ENCODE measurements around the gene TMEM123. TPM values are rescaled to one million over a fixed set of nuclear protein-coding genes. Genes with fewer than 3 reads are reported as not detected.

Gene TMEM123
- total and polyA plus RNA-seq, 2 donors (not counting 3 experiments of a cell fraction or from before 2014, with no cell fraction given): 201 to 257 TPM

DNA sequence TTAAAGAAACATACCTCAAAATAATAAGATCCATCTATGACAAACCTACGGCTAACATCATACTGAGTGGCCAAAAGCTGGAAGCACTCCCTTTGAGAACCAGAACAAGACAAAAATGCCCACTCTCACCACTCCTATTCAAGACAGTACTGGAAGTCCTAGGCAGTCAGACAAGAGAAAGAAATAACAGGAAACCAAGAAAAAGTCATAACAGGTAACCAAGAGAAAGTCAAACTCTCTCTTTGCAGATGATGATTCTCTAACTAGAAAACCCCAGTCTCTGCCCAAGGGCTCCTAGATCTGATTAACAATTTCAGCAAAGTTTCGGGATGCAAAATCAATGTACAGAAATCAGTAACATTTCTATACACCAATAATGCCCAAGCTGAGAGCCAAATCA is 35.6 kb downstream of the TMEM123 start:
- intact Hi-C loops (cut with micrococcal nuclease) (no loop called here), dilution Hi-C loops (cut with MboI; ENCODE audit: extremely low pct_ligation_motif_present, low sequenced_read_pairs) (no loop called here)
- Histone ChIP-seq H4K20me1 (replicated peaks; ENCODE audit: control insufficient read depth, extremely low read depth, insufficient read depth, low read length) (no peaks in the 10 kb centered on the region), H3K79me2 (ENCODE audit: control insufficient read depth, insufficient read depth, low read length) (peaks cover 97% of the 10 kb centered on the region), H3K4me1 (ENCODE audit: control insufficient read depth, extremely low read depth, insufficient read depth, low read length) (no peaks in the 10 kb centered on the region), H3K4me3 (replicated peaks in 1 of 3; ENCODE audit: insufficient read depth in 1 of 3, low read depth in 1 of 3, low read length in 3 of 3) (no peak overlapping the region), H3K27me3 (ENCODE audit: control insufficient read depth in 2 of 2, insufficient read depth in 2 of 2, low read length in 2 of 2) (no peaks in the 10 kb centered on the region), H3K4me2 (ENCODE audit: insufficient read depth, low read length) (no peak overlapping the region), H3K9me1 (replicated peaks; ENCODE audit: control insufficient read depth, extremely low read depth, insufficient read depth, low read length) (no peaks in the 10 kb centered on the region), H3K9me3 (replicated peaks; ENCODE audit: control insufficient read depth, insufficient read depth, low read length) (no peaks in the 10 kb centered on the region), H2AFZ (ENCODE audit: low read depth, low read length) (no peak overlapping the region), H3K9ac (replicated peaks; ENCODE audit: extremely low read depth, insufficient read depth, low read length) (no peak overlapping the region), H3K36me3 (ENCODE audit: control insufficient read depth in 2 of 2, extremely low read depth in 1 of 2, insufficient read depth in 2 of 2, low read length in 2 of 2) (no peaks in the 10 kb centered on the region), H3K27ac (ENCODE audit: insufficient read depth, low read depth, low read length) (no peak overlapping the region)
- DNase-seq (ENCODE audit: low read depth, low spot score) (no peak), FAIRE-seq (no peak)
- POLR2A ChIA-PET: no interaction called here
- no TSS peak for BruUV-seq (replicated peaks)
- CTCF ChIA-PET: no interaction called here
- TF ChIP-seq, protein P1, sequence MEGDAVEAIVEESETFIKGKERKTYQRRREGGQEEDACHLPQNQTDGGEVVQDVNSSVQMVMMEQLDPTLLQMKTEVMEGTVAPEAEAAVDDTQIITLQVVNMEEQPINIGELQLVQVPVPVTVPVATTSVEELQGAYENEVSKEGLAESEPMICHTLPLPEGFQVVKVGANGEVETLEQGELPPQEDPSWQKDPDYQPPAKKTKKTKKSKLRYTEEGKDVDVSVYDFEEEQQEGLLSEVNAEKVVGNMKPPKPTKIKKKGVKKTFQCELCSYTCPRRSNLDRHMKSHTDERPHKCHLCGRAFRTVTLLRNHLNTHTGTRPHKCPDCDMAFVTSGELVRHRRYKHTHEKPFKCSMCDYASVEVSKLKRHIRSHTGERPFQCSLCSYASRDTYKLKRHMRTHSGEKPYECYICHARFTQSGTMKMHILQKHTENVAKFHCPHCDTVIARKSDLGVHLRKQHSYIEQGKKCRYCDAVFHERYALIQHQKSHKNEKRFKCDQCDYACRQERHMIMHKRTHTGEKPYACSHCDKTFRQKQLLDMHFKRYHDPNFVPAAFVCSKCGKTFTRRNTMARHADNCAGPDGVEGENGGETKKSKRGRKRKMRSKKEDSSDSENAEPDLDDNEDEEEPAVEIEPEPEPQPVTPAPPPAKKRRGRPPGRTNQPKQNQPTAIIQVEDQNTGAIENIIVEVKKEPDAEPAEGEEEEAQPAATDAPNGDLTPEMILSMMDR (IDR thresholded peaks at IDR 0.05; ENCODE audit: extremely low read depth in 1 of 2, insufficient read depth in 1 of 2, low read depth in 1 of 2, low read length in 2 of 2): no peak
- no peak for TF ChIP-seq MYC (IDR thresholded peaks at IDR 0.05; ENCODE audit: low read depth, low read length)
- no peak for TF ChIP-seq GATA2 (IDR thresholded peaks at IDR 0.05; ENCODE audit: insufficient read depth, insufficient read length, low read depth, low read length)
- TF ChIP-seq, protein P2, sequence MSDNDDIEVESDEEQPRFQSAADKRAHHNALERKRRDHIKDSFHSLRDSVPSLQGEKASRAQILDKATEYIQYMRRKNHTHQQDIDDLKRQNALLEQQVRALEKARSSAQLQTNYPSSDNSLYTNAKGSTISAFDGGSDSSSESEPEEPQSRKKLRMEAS (IDR thresholded peaks at IDR 0.05; ENCODE audit: insufficient read depth, insufficient read length): no peak
- TF ChIP-seq POLR2A (IDR thresholded peaks at IDR 0.05; ENCODE audit: low read depth, low read length): no peak
- TF ChIP-seq POLR2AphosphoS5 (IDR thresholded peaks at IDR 0.05; ENCODE audit: insufficient read depth, low read depth, low read length): no peak
- no peak for TF ChIP-seq EZH2 (IDR thresholded peaks at IDR 0.05; ENCODE audit: borderline replicate concordance, low read depth, low read length, severe bottlenecking)
- TF ChIP-seq JUN (IDR thresholded peaks at IDR 0.05; ENCODE audit: borderline replicate concordance, insufficient read depth, insufficient read length, low read depth): no peak
- no peak for TF ChIP-seq FOS (IDR thresholded peaks at IDR 0.05; ENCODE audit: borderline replicate concordance, insufficient read depth, low read length)
